Measurements from ENCODE around the gene PCNP. TPM values are rescaled to one million over a fixed set of nuclear protein-coding genes. Genes with fewer than 3 reads are reported as not detected.

Gene PCNP
- total and polyA plus RNA-seq, 2 donors (not counting 3 experiments of a cell fraction or from before 2014, with no cell fraction given) = 22.7 to 137 TPM

DNA sequence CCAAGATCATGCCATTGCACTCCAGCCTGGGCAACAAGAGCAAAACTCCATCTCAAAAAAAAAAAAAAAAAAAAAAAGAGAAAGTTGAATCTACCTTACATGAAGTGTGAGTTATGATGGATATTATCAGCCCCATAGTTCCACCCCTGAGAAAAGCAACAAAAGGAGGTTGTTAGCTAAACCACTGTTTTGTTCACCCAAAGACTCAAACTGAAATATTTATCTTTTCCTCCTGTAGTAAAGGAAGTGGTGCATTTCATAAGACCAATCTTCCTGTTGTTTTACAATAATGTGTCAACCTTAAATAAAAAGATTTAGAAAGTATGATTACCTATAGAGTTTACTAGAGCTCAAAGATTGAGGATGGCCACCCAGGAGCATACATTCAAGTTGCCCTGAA is 31.0 kb upstream of the PCNP start:
- no peaks in the 10 kb centered on the region for H3K27me3 ChIP-seq (ENCODE audit: control insufficient read depth in 2 of 2, insufficient read depth in 2 of 2, low read length in 2 of 2)
- H3K27ac ChIP-seq (ENCODE audit: insufficient read depth, low read depth, low read length) = no peak overlapping the region
- H3K9ac ChIP-seq (replicated peaks; ENCODE audit: extremely low read depth, insufficient read depth, low read length) = no peak overlapping the region
- BruUV-seq (replicated peaks) = no TSS peak
- ChIA-PET CTCF (interaction anchor here (1.3 kb wide), 1 partner anchor 160 kb away, joined by 3 read pairs; no protein-coding TSS in a partner anchor), POLR2A (no interaction called here)
- no peak for FAIRE-seq
- H2AFZ ChIP-seq (ENCODE audit: low read depth, low read length) = no peak overlapping the region
- no peak overlapping the region for H3K4me3 ChIP-seq (replicated peaks in 1 of 3; ENCODE audit: insufficient read depth in 1 of 3, low read depth in 1 of 3, low read length in 3 of 3)
- no peaks in the 10 kb centered on the region for H3K79me2 ChIP-seq (ENCODE audit: control insufficient read depth, insufficient read depth, low read length)
- H3K9me3 ChIP-seq (replicated peaks; ENCODE audit: control insufficient read depth, insufficient read depth, low read length) = no peaks in the 10 kb centered on the region
- TF ChIP-seq, protein P1, sequence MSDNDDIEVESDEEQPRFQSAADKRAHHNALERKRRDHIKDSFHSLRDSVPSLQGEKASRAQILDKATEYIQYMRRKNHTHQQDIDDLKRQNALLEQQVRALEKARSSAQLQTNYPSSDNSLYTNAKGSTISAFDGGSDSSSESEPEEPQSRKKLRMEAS (IDR thresholded peaks at IDR 0.05; ENCODE audit: insufficient read depth, insufficient read length) = no peak
- no peak for TF ChIP-seq EZH2 (IDR thresholded peaks at IDR 0.05; ENCODE audit: borderline replicate concordance, low read depth, low read length, severe bottlenecking)
- no peak for TF ChIP-seq MYC (IDR thresholded peaks at IDR 0.05; ENCODE audit: low read depth, low read length)
- no peak for TF ChIP-seq POLR2AphosphoS5 (IDR thresholded peaks at IDR 0.05; ENCODE audit: insufficient read depth, low read depth, low read length)
- no peak for TF ChIP-seq JUN (IDR thresholded peaks at IDR 0.05; ENCODE audit: borderline replicate concordance, insufficient read depth, insufficient read length, low read depth)
- TF ChIP-seq GATA2 (IDR thresholded peaks at IDR 0.05; ENCODE audit: insufficient read depth, insufficient read length, low read depth, low read length) = no peak
- TF ChIP-seq POLR2A (IDR thresholded peaks at IDR 0.05; ENCODE audit: low read depth, low read length) = no peak
- TF ChIP-seq, protein P2, sequence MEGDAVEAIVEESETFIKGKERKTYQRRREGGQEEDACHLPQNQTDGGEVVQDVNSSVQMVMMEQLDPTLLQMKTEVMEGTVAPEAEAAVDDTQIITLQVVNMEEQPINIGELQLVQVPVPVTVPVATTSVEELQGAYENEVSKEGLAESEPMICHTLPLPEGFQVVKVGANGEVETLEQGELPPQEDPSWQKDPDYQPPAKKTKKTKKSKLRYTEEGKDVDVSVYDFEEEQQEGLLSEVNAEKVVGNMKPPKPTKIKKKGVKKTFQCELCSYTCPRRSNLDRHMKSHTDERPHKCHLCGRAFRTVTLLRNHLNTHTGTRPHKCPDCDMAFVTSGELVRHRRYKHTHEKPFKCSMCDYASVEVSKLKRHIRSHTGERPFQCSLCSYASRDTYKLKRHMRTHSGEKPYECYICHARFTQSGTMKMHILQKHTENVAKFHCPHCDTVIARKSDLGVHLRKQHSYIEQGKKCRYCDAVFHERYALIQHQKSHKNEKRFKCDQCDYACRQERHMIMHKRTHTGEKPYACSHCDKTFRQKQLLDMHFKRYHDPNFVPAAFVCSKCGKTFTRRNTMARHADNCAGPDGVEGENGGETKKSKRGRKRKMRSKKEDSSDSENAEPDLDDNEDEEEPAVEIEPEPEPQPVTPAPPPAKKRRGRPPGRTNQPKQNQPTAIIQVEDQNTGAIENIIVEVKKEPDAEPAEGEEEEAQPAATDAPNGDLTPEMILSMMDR (IDR thresholded peaks at IDR 0.05; ENCODE audit: extremely low read depth in 1 of 2, insufficient read depth in 1 of 2, low read depth in 1 of 2, low read length in 2 of 2) = no peak
- TF ChIP-seq FOS (IDR thresholded peaks at IDR 0.05; ENCODE audit: borderline replicate concordance, insufficient read depth, low read length) = no peak
- no peaks in the 10 kb centered on the region for H3K9me1 ChIP-seq (replicated peaks; ENCODE audit: control insufficient read depth, extremely low read depth, insufficient read depth, low read length)
- intact Hi-C loops (cut with micrococcal nuclease) (no loop called here), dilution Hi-C loops (cut with MboI; ENCODE audit: extremely low pct_ligation_motif_present, low sequenced_read_pairs) (no loop called here)
- no peaks in the 10 kb centered on the region for H4K20me1 ChIP-seq (replicated peaks; ENCODE audit: control insufficient read depth, extremely low read depth, insufficient read depth, low read length)
- no peaks in the 10 kb centered on the region for H3K4me1 ChIP-seq (ENCODE audit: control insufficient read depth, extremely low read depth, insufficient read depth, low read length)
- DNase-seq (ENCODE audit: low read depth, low spot score) = no peak
- H3K36me3 ChIP-seq (ENCODE audit: control insufficient read depth in 2 of 2, extremely low read depth in 1 of 2, insufficient read depth in 2 of 2, low read length in 2 of 2) = no peaks in the 10 kb centered on the region
- H3K4me2 ChIP-seq (ENCODE audit: insufficient read depth, low read length) = no peak overlapping the region
